ENCODE data around the gene TIFAB.
A peak's percentile ranks its signal among the peaks of the same experiment; 100 is the strongest.

The TIFAB gene

GRCh38 chr5:135442431-135443160 is 9.6 kb downstream of the TIFAB start:
- DNase-seq (ENCODE audit: low spot score): no peak

DNA sequence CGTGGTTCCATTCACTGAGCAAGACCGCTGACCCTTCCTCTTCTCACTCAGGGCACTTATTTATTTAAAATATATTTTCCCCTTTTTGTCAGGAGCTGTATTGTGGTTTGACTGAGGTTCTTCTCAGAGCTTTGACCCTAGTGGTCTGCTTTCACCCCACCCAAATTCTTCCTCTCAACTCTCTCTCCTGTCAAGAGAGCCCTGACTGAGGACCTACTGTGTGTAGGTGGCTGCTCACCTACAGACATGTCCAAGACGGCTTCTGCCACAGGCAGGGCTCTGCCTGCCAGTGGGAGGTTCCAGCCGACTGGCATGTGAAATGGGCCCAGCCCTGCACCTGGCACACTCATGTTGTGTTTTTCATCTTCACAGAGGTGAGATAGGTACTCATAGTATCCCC is 10.2 kb downstream of the TIFAB start:
- DNase-seq (ENCODE audit: low spot score): no peak

- DNase-seq (ENCODE audit: low spot score): no peak
Measured at GRCh38 chr5:135441350-135441831, 10.8 kb downstream of the TIFAB start.

DNA sequence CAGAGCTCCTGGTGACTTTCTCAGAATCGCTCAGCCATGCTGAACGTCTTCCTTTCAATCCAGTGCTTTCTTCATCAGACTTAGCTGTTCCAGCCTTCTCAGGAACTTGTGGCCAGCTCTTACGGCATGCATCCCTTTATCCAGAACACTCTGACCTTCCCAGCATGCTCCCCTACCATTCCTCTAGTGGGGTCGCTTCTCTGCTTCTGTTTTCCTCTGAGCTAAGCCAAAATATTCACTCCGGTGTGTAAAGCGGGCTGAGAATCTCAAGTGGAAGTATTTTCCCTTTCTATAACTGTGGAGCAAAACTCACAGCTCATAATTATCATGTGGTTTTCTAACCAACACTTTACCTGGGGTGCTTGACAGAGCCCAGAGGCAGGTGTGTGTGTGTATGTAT is 11.2 kb downstream of the TIFAB start:
- no peak for DNase-seq (ENCODE audit: low spot score)

DNA sequence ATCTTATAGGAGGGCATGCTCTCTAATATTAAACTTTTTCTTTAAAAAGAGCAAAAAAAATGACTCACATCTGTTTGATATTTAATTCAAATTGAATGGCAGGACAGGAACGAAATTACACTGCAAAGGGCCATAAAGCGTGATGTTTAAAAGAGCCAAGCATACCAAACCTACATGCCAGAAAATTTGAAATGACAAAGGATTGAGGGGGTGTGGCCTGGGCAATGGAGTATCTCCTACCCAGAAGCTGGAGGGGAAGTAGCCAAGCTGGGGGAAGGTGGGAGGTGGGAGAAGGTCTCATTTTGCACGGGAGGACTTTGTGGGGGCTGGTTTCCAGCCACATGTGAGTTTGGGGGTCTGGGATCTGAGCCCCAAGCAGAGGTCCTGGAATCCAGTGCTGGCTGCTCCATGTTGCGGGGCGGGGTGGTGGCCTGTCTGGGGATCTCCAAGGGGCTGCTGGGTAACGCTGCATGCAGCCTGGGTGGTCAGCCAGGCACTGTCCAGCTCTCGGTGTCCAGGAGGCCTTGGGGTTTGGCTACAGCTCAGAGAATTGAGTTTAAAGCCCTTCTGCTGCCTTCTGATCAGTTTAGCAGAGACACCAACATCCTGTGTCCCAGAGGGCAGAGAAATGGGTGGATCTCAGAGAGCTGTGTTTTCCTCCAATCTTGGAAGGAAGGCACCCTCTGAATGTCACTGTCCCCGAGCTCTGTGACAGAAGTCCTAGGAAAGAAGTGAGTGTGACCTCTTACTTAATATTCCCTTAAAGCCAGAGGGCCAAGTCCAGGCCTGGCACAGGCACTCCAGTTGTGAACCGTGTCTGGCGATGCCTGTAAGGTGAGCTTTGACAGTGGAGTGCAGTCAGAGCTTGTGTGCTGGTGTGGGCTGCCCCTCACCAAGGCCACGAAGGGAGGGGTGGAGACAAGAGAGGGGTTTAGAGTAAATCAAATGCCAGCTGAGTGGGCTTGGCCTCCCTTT is 12.6 kb downstream of the TIFAB start:
- DNase-seq (ENCODE audit: low spot score): no peak

GRCh38 chr5:135438636-135439221 is 13.4 kb downstream of the TIFAB start:
- DNase-seq (ENCODE audit: low spot score): no peak

- DNase-seq (ENCODE audit: low spot score): peak; percentile 86
Measured at GRCh38 chr5:135437796-135438560, 14.2 kb downstream of the TIFAB start.

DNA sequence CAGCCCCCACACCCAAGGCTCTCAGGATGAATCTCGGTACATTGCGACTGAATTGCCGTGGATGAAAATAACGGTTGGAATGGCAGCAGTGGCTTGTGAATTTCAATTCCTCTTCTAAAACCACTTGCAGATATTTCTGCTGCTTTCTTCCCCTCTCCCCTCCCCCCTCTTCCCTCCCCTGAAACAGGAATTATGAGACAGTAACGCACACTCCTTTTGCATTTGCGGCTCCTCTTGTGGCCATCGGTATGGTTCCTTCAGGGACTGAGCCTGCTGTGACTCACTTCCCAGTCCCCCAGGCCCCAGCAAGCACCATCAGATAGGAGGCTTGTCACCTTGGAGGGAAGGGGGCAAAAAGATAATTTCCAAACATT is 14.7 kb downstream of the TIFAB start:
- no peak for DNase-seq (ENCODE audit: low spot score)

DNA sequence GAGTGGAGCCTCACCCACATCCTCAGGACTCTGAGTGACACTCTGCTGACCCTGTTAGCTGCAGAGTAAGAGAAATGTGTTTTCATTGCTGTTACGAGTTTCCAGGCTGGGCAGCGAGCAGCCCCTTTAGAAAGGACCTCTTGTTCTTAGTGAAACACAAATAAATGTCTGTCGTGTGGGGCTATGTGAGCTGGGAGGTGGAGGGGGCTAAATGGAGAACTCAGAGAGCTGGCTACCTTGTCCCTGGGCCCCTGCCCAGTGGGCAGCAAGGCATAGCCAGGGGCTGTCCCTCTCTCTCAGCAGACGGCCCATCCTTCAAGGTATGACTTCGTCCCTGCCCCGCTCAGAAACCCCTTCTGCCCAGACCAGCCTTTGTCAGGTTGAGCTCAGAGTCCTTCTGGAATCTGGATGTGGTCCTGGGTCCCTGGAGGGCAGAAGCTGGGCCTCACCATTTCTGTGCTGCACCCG is 15.2 kb downstream of the TIFAB start:
- DNase-seq (ENCODE audit: low spot score): no peak

- DNase-seq (ENCODE audit: low spot score): peak; percentile 11
Measured at GRCh38 chr5:135435467-135436330, 16.5 kb downstream of the TIFAB start.

- peak; percentile 21 for DNase-seq (ENCODE audit: low spot score)
Measured at GRCh38 chr5:135434591-135435466, 17.3 kb downstream of the TIFAB start.

DNA sequence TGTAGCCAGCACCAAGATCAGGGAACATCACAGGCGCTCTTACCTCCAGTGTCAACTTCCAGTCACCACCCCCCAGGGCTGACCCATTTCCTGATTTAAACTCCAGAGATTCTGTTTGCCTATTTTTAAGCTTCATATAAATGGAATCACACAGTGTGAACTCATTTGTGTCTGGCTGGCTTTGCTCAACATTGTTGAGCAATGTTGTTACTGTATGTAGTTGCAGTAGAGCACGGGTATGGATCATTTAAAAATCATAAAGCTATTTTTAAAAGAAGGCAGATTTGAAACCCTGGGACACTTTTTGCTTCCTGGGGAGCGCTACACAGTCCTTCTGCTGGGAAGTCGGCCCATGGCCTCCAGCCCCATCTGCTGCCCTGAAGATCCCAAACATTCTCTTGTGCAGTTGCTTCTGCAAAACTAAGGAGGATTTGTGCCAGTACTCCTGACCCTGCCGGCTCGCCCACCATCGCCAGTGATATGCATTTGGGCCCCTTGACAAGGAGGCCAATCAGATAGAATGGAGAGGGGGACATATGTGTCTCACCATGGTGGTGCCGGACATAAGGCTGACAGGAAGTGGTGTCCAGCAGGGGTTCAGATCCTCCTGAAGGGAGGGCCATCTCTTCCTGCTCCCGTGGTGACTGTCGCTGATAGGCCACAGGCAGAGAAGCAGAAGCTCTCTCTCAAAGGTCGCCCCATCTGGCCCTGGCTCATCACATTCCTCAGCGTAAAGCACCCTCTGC is 18.3 kb downstream of the TIFAB start:
- peak; percentile 10 for DNase-seq (ENCODE audit: low spot score)

DNA sequence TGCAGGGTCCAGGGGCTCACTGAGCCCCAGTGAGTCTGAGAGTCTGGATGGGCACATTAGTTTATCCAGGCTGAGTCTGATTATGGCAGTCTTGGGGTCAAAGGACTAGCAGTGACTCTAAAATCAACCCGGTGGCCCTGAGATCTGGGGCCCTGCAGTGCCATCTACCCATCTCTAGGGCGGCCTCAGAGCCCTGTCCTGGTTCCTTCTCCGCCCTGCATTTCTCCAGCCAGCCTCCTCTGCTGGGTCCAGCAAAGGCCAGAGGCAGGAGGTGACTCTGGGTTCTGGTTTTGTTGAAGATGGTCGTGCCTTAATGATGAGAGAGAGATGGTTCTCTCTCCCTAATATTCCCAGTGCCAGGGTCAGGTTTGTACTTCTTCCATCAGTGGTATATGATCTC is 20.0 kb downstream of the TIFAB start:
- DNase-seq (ENCODE audit: low spot score): peak; percentile 3

DNA sequence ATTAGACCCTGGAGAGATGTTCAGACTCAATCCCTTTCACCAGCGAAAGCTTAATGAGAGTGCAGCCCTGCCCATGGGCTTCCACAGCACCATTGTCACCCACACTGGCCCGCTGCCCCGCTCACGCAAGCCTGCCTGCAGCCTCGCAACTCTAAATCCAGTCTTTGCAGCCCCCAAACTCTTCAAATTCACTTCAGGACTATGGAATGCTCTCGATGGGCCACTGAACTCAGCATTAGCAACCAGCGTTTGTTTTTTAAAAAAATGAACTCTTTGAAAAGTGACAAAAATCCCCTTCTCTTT is 22.1 kb downstream of the TIFAB start:
- no peak for DNase-seq (ENCODE audit: low spot score)

DNA sequence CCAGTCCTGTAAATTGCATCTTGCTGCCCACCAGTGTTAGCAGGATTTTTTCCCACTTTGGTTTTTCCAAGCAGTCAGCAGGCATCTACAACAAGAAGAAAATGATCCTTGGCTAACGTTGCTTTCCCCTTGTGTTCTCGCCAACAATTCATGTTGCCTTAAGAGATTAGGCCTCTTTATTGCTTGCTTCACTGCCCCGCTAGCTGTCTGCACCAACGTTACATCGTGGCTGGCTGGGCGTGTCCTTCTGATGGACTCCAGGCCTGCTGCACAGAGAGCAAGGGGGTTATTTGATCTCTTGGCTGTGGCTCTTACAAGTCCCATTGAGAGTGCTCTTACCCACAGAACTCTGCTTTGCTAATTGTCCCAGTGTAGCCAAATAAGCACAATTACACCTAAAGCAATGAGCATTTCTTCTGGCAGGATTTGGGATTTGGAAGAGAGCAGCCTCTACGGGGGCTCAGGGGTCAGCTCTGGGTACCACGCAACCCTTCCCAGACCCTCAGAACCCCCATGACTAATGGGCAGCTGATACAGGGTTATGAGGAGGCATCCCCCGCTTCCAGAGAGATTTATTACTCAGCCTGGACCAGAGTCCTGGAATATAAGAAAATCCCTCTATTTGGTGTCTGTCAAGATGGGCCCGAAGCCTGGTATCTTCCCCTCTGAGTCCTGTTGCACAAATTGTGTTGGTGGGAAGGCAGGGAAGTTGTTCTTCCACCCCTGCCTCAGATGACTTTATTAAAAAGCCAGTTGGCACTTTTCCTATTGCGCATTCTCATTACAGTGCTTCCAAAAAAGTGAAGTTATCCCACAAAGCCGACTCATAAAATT is 22.6 kb downstream of the TIFAB start:
- peak; percentile 7 for DNase-seq (ENCODE audit: low spot score)

DNA sequence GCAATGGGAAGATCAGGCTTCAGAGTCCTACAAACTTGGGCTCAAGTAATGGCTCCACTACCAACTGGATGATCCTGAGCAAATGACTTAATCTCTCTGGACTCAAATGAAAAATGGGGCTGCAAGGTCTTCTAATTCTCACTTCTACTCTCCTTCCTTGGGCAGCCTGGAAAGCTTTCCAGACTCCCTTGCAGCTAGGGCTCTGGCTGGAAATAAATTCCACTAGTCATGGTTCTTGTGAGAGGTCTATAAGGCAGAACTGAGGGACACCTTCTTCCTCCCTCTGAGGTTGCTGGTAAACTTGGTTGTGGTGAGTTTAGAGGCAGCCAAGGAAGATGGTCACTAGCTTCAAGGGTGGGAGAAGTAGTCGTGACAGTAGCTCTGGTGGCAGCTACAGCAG is 23.6 kb downstream of the TIFAB start:
- no peak for DNase-seq (ENCODE audit: low spot score)

DNA sequence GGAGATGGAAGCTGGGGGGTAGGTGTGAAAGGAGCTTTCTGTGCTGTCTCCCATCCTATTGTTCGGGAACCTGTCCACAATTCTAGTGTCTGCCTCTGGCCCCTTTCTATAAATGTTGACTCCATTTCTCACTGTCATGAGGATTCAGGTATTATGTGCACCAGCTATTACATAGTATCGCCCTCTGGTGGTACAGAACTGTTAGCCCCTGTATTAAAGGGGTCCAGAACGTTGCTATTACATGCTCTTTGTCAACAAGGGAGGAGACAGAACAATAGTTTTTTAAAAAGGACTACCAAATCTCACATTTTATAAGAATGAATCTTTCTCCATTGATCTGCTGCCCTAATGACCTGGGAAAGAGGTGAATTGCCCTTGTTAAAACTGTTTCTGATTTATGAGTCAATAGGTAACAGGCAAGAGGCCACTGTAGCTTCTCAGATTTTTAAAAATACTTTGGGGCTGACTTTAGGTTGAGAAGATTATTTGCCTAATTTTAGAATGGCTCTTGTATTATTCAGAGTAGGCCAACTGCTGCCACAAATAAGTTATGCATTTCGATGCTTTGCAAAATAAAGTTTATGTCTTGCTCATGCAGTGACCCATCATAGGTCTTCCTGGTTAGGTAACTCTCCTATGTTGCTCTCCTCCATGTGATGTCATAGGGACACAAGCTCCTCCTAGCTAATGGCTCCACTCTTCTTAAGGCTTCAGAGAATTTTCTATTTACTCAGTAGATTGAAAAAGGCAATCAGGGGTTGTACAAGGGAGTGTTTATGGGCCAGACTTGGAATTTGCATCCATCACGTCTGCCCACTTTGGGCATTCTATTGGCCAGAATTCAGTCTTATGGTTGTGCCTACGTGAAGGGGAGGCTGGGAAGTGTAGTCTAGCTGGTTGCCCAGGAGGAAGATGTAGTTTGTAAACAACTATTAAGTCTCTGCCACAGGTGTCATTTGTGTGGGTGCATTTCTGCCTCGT is 25.8 kb downstream of the TIFAB start:
- DNase-seq (ENCODE audit: low spot score): peak; percentile 65

Data from AG20443 (cell line).